AG08396 (cell line): ENCODE data around the gene LAMC1.

ENCODE experiments used
- DNase-seq: peaks from one replicate; pipeline ENCODE4 v3.0.0; 2012; ENCODE audit warnings: low spot score, mixed read lengths

LAMC1 gene

DNA sequence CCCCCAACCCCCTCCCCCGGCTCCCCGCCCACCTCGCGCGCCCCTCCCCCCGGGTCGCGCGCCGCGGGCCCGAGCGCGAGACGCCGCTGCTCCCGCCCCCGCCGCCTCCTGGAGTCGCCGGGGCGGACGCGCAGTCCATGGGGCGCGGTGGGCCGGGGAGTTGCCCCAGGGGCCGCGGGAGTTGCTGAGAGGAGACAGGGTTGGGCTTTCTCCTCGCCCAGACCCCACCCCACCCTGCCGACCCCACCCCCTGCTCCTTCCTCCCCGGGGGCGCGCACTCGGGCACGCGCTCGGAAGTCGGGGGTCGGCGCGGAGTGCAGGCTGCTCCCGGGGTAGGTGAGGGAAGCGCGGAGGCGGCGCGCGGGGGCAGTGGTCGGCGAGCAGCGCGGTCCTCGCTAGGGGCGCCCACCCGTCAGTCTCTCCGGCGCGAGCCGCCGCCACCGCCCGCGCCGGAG is at the start of gene LAMC1:
Gene LAMC1, plus strand, starts transcription at position 275 of the 455 bp plus-strand sequence. CDS start 297 bp downstream, outside the sequence.
- DNase-seq = peak; percentile 90

DNA sequence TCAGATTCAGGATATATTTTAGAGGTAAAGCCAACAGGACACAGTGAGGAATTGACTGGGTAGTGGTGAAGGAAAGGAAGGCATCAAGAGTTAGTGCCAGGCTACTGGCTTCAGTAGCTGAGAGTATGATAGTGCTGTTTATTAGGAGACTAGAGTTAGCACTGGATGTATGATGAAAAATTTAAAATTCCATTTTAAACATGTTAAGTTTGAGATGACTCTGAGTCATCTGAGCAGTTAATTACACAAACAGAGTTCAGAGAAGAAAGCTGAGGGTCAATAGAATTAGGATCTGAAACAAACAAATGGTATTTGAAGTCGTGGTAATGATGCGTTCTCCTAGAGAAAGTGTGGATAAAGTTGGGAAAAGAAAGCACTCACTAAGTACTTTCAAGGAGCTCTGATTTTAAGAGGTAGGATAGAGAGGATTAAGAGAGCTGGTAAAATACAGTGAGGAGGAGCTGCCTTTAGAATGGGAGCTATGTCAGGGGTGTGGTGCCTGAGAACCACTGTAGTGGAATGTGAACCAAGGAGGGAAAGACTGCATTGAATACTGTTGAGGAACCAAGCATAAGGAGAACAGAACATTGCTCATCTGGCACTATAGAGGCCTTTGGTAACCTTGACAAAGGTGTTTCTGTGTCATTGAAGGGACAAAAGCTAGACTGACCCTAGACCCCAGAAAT is 48.6 kb upstream of the LAMC1 start:
- no peak for DNase-seq

DNA sequence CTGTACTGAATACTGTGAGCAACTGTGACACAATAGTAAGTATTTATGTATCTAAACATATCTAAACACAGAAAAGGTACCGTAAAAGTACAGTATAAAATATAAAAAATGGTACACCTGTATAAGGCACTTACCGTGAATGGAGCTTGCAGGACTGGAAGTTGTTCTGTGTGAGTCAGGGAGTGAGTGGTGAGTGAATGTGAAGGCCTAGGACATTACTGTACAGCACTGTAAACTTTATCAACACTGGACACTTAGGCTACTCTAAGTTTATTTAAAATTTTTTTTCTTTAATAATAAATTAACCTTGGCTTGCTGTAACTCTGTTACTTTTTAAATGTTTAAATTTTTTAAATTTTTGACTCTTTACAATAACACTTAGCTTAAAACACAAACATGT is 45.7 kb upstream of the LAMC1 start:
- no peak for DNase-seq

DNA sequence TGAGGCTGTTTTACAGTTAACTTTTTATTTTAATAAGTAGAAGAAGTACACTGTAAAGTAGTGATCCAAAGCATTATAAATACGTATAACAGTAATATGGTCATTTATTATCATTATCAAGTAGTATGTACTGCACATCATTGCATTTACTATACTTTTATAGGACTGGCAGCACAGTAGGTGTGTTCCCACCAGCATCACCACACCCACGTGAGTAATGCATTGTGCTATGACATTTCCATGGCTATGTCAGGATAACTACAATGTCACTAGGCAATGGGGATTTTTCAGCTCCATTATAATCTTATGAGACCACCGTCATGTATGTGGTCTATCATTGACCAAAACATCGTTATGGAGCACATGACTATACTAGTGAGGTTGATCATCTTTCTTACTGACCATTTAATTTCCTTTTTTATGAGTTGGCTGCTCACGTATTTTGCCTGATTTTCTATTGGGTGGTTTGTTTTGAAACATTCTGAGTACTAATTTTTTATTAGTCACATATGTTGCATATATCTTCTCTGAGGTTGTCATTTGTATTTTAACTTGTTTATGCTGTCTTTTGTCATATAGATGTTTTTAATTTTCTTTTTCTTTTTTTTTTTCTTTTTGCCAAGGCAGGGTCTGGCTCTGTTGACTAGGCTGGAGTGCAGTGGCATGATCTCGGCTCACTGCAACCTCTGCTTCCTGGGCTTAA is 44.9 kb upstream of the LAMC1 start:
- no peak for DNase-seq

DNA sequence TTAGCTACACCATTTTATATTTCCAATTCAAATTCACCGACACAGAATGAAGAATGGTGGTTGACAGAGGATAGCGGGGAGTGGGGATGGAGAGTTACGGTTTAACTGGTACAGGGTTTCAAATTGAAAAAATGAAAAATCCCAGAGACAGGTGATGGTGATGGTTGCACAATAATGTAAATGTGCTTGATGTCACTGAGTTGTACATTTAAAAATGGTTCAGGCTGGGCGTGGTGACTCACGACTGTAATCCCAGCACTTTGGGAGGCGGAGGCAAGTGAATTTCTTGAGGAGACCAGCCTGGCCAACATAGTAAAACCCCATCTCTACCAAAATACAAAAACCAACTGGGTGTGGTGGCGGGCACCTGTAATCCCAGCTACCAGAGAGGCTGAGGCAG is 39.1 kb upstream of the LAMC1 start:
- no peak for DNase-seq

DNA sequence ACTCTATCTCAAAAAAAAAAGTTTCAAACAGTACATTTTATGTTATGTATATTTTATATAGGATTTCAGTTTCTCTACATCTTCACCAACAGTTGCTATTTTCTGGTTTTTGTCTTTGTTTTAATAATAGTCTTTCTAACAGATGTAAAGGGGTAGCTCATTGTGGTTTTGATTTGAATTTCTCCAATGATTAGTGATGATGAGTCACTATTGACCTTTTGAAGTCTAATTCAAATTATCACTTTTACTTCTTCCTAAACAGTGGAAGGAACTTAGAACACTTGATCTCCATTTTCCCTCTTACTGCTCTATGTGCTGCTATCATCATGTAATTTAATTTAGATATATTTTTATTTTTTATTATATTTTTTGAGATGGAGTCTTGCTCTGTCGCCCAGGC is 38.6 kb upstream of the LAMC1 start:
- DNase-seq = no peak

DNA sequence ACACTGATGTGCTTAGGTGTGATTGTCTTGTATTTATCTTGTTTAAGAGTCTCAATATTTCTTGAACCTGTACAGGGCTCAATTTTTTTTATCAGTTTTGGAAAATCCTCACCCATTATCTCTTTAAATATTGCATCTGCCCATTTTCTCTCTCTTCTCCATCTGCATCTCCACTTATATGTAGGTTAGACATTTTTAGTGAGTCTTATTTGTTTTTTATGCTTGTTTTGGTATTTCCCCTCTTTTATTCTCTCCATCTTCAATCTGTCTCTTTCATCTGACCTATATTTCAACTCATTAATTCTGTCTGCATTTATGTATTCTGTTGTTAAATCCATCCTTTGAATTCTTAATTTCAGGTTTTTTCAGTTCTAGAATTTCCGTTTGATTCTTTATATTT is 37.3 kb upstream of the LAMC1 start:
- no peak for DNase-seq

DNA sequence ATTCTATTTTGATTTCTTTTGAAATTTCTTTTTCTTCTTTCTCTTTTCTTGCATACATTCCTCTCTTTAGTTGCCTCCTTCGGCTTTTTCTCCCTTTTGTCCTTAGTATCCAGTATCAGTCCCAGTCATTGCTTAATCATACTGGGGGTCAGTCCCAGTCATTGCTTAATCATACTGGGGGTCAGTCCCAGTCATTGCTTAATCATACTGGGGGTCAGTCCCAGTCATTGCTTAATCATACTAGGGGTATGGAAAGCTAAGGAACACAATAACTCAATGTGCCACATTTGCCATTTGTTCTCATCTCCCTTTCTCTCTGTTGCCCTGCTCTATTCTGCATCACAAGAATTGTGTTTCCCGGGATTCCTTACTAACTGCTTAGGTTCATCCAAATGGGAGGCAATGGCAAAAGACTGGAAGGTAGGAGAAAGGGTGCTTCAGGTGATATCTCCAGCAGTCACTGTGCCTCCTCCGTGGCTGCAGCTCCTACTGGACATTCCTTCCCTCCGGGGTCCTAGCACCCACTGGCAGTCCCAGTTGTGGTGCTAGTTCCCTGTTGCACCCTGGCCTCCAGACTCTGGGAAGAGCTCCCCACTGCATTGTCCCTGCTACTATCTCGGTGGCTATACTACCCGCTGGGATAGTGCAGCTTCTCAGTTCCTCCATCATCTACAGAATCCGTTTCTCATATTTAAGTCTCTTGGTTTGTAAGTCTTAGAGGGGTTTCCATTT is 32.6 kb upstream of the LAMC1 start:
- DNase-seq = peak; percentile 6

DNA sequence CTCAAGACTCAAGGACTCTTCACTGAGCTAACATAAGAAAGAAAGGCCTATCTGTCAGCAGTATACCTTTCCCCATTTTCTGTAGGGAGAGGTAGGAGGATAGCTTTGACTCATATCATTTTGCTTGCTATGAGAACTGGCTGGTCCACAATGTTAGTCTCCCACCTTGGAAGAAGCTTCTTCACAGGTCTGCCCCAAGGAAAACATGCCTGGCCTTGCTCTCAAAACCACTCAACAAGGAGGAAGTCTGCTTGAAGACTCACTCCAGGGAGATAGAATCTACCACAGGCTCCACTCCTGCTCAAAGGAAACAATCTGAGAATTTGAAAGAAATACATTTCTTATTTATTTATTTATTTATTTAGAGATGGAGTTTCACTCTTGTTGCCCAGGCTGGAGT is 29.5 kb upstream of the LAMC1 start:
- no peak for DNase-seq

DNA sequence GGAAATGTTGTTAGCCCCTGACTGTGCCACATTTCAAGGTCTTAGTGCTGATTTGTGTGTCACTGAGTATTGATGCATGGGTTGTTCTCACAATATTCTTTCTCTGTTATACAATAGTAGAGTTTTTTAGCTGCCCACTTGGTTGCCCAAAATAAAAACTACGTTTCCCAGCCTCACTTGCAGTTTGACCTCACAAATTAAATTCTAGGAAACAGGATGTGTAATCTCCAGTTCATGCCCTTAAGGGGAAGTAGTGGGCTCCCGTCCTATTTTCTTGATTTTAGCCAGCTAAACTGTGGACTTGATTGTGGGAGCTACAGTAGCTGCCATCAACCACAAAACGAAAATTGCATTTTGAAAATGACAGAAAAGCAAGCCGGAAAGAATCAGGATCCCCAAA is 27.3 kb upstream of the LAMC1 start:
- no peak for DNase-seq

DNA sequence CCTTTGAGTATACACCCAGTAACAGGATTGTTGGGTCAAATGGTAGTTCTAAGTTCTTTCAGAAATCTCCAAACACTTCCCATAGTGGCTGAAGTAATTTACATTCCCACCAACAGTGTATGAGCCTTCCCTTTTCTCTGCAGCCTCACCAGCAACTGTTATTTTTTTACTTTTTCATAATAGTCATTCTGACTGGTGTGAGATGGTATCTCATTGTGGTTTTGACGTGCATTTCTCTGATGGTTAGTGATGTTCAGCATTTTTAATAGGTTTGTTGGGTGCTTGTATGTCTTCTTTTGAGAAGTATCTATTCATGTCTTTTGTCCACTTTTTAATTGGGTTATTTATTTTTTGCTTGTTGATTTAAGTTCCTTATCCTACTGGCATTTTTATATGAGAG is 26.4 kb upstream of the LAMC1 start:
- no peak for DNase-seq

DNA sequence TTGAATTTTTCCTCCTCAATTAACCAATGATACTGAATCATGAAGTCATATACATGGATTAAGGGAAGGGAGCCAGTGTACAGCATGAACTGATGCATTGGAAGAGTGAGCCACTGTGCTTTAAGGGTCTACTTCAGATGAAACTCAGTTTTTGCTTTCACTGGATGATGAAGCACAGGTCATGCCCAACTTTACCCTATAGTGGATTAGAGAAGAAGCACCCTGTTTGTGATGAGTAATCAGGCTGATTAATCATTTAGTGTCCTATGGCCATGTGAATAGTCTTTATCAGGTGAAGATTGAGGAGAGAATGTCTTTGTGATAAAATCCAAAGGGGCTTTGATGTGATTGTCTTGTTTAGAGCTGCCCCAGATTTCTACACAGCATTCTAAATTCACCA is 24.7 kb upstream of the LAMC1 start:
- no peak for DNase-seq

DNA sequence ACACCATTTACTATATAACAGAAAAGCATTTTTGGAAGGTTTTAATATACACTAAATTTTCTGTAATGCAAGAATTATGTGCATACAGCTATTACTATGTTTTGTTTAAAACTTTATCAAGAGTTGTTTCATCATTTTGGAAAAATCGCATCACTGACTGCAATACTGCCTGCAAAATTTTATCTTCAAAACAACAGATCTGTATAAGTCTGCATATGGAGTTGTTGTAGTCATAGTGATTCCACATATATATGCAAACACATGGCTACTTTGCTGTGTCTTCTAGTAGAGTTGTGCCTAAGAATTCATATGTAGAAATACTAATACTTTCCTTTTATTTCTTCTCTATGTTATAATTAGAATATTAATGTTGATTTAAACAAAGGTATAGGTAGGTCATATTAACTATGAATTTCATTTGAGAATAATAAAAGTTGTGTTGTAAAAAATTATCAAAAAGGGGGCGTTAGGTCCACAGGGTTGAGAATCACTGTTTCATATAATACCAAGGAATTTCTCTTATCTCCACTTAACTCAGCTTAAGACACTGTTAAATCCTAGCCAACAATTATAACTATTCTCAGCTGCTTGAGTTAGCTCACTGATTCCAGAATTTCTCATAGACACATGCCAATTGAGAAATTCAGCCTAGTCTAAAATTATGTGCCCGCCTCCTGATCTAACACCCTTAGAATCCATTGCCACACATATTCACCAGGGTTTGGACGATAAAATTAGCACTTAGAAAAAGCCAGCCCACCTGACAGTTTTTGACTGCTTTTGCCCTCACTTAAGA is 22.9 kb upstream of the LAMC1 start:
- DNase-seq = no peak

DNA sequence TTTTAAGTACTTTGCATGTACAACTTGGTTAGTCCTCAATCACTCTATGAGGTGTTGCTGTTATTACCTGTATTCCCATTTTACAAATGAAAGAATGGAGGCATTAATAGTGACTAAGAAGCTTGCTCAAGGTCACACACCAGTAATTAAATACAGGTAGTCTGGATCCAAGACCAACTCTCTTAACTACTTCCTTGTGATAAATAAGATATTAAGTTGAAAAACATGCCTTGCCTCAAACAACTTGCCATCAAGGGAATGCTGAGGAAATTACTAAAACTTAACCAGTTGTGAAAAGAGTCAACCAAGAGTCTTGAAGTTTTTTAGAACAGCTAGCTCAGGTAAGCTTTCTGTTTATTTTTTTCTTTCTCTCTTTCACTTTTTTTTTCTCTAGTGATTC is 21.0 kb upstream of the LAMC1 start:
- no peak for DNase-seq

DNA sequence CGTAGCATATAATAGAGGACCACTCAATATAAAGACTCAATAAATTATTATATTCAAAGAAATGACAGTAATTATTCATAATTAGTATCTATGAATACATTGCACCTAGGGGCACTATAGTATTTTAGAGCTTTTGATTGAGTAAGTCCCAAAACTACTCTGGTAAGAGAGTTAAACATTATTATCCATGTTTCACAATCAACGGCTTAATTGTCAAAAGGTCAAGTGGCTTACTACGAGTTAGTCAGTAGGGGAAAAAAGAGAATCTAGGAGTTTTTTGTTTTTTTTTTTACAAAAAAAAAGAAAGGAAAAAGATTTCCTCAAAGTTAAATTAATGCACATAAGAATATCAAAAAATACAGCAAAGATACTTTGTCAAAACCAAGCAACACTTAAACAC is 20.4 kb upstream of the LAMC1 start:
- no peak for DNase-seq

DNA sequence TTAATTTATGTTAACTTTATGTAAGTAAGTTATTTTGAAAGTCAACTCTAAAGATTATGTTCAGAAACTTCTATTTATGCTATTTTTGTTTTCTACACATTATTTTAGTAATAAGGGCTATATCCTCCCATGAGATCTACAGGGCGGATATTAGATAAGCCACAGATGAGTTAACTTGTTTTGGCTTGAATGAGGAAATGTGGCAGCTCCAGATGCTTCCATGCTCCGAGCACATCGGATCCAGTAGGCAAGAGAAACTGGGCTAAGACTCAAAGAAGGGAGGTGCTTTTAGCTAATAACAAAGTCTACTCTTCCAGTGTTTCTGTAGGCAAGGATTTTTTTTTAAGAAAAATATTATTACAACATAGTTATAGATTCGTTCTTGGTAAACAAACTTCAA is 20.0 kb upstream of the LAMC1 start:
- DNase-seq = no peak

DNA sequence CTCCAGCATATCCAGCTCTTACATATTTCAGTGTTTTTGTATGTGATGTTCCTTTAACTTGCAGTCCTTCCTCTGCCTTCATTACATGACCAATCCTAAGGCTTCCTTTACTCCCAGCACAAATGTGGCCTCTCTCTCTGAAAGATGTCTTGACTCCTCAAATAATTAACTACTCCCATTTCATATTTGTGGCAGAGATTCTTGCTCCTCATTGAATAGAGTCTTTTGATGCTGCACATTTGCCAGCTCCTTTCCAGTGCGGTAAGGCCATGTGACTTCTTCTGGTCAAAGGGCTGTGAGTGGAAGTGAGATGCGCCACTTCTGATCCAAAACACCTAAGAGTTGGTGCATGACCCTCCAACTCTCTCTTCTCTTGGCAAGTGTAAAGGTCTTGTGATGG is 19.1 kb upstream of the LAMC1 start:
- no peak for DNase-seq

DNA sequence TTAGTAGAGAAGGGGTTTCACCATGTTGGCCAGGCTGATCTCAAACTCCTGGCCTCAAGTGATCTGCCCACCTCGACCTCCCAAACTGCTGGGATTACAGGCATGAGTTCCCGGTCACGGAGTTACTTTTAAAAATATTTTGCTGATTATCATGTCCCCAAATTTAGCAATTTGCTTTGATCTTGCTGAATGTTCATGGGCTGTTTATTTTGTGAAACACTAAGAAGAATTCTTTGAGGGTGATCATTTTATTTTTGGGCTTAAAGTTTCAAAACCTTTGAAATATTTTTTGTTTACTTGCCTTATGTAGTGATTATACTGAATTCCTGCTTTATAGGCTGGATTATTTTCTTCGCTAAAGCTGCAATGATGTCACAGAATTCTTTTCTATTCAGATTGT is 11.4 kb upstream of the LAMC1 start:
- DNase-seq = no peak

DNA sequence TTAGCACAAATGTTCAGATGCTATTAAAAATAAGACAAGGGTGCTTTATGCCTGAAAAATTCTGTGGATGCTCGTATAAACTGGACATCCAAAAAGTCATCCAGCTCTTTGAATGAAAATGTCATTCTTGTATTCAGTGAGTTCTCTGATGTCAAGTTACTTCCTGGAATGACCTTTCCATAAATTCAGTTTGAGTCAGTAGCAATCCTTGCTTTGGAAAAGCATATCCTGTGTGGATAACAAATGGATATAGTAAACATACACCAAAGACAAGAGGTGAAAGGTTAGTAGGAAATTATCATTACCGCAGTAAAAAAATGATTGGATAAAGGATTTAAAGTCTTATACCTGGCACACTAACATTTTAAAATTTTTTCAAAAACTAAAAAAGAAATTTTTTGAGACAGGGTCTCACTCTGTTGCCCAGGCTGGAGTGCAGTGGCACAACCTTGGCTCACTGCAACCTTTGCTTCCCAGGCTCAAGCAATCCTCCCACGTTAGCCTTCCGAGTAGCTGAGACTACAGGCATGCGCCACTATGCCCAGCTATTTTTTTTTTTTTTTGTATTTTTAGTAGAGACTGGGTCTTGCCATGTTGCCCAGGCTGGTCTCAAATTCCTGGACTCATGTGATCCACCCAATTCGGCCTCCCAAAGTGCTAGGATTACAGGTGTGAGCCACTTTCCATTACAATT is 10.8 kb upstream of the LAMC1 start:
- no peak for DNase-seq

DNA sequence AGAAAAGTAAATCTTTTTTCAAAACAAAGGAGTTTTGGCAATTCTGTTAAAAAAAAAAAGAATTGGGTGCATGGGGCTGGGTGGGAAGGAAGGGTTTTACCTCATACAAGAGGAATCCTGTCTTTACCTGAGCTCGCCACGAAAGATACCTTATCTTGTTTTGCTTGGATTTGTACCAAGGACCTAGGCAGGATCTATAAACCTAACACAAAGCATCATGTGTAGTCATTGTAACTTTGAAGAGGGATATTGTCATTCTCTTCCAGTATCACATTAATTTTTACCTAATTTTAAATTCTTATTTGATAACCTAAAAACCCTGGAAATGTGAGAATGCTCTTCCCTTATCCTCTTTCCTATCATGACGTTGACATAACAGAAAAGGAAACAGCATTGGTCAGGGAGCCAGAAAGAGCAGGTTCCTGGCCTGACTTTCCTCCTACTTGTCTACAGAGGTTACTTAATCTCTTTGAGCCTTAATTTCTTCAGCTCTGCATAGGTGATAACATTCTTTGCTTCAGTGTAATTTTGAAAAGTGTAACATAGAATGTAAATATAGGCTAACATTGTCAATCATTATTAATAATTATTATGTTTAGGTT is 4.0 kb upstream of the LAMC1 start:
- no peak for DNase-seq

DNA sequence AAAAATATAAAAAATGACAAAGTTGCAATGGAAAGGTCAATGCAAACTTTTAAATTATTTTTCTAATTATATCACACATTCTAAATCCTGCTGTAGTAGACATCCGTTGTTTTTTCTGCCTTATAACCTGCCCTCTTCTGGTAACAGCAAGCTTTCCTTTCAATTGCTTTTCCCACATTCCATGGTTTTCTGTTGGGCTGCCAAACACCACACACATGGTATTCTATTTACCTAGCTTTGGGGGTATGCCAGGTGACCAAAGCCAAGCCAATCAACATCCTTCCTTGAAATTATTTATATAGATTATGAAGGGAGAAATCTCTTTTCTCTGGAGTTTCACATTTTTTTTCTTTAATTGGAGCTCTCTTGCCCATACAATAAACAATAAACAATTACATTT is 3.4 kb upstream of the LAMC1 start:
- DNase-seq = no peak
